ENCODE data around the gene GRAPL.
"Not testable (repeated sequence)": the region's sequence is repeated elsewhere in the genome, so short reads cannot be mapped to it uniquely, and the experiment has no call there.

DNA sequence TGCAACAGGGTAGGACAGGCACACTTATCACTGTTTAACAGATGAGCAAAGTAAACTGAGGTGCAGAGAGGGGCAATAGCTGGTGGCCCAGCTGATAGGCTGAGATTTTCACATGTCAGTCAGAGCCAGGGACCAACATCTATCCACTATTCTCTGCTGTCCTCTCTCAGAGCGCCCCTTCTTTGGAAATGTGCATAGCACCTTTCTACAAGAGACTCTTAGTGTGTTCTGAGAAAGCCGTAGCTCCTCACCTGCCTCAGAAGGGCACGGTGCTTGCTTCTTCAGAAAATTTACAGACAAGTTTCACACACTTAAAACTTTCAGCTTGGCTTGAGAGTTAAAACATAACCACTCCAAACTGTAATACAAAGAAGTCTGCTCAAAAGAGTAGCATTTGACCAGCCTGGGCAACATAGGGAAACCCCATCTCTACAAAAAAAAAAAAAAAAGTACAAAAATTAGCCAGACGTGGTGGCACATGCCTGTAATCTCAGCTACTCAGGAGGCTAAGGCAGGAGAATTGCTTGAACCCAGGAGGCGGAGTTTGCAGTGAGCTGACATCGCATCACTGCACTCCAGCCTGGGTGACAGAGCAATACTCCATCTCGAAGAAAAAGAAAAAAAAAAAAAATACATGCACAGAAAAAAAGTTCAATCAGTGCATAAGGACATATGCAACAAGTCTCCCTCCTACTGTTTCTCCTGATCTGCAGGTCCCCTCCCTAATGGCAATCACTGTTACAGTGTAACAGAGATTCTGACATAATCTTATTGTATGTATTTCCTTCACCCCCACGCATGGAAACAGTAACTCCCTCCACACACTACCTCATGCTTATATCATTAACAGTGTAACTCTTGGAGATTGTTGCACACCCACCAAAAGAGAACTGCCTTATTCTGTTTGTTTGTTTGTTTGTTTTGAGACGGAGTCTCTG is 23.6 kb downstream of the GRAPL start:
- not testable (repeated sequence) for TF ChIP-seq EZH2 (IDR thresholded peaks at IDR 0.05; ENCODE audit: borderline replicate concordance, low read length)
- TF ChIP-seq, protein P1, sequence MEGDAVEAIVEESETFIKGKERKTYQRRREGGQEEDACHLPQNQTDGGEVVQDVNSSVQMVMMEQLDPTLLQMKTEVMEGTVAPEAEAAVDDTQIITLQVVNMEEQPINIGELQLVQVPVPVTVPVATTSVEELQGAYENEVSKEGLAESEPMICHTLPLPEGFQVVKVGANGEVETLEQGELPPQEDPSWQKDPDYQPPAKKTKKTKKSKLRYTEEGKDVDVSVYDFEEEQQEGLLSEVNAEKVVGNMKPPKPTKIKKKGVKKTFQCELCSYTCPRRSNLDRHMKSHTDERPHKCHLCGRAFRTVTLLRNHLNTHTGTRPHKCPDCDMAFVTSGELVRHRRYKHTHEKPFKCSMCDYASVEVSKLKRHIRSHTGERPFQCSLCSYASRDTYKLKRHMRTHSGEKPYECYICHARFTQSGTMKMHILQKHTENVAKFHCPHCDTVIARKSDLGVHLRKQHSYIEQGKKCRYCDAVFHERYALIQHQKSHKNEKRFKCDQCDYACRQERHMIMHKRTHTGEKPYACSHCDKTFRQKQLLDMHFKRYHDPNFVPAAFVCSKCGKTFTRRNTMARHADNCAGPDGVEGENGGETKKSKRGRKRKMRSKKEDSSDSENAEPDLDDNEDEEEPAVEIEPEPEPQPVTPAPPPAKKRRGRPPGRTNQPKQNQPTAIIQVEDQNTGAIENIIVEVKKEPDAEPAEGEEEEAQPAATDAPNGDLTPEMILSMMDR (IDR thresholded peaks at IDR 0.05; ENCODE audit: low read length): not testable (repeated sequence)

Measured in OCI-LY1 (cell line).